ENCODE data around the gene KCMF1. TPM values are rescaled to one million over a fixed set of nuclear protein-coding genes. Genes with fewer than 3 reads are reported as not detected.

The KCMF1 gene
- polyA plus RNA-seq, 2 of the 4 experiments (the other 2 are of a cell fraction) = 77.8 to 221 TPM

GRCh38 chr2:85032621-85033020 is 61.7 kb downstream of the KCMF1 start:
- peaks cover 14% of the 10 kb centered on the region for H3K4me1 ChIP-seq
- POLR2A ChIA-PET = no interaction called here
- TF ChIP-seq ZC3H11A (IDR thresholded peaks at IDR 0.05) (no peak), GATA3 (IDR thresholded peaks at IDR 0.05; ENCODE audit: borderline replicate concordance) (peak; percentile 18; the same call in 1 of the 2 replicates), ZSCAN20 (CRISPR knock-in tag; IDR thresholded peaks at IDR 0.05) (no peak), CBX8 (IDR thresholded peaks at IDR 0.05) (no peak), CHD2 (IDR thresholded peaks at IDR 0.05; ENCODE audit: low read length, partially characterized antibody) (no peak), FOSL2 (IDR thresholded peaks at IDR 0.05) (no peak), FOSL2 (CRISPR knock-in tag; IDR thresholded peaks at IDR 0.05) (0 out of 2 replicates have a peak, but pooled peaks have one; percentile 13), RCOR1 (IDR thresholded peaks at IDR 0.05; ENCODE audit: low read depth, low read length) (no peak), HDAC2 (IDR thresholded peaks at IDR 0.05) (no peak), CBX2 (IDR thresholded peaks at IDR 0.05; ENCODE audit: borderline replicate concordance, low read depth) (no peak), MAFK (IDR thresholded peaks at IDR 0.05; ENCODE audit: partially characterized antibody) (no peak)
- TF ChIP-seq, protein P1, sequence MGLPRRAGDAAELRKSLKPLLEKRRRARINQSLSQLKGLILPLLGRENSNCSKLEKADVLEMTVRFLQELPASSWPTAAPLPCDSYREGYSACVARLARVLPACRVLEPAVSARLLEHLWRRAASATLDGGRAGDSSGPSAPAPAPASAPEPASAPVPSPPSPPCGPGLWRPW (IDR thresholded peaks at IDR 0.05) = no peak
- peak overlapping the region; percentile 5; the same call in 1 of the 3 replicates for H3K4me2 ChIP-seq
- H3K9me3 ChIP-seq = no peaks in the 10 kb centered on the region
- CTCF ChIA-PET = interaction anchor here (0.9 to 1.9 kb wide), 5 partner anchors 13 to 257 kb away, joined by 3 to 7 read pairs (median 4); no protein-coding TSS in a partner anchor
- FAIRE-seq = no peak
- no peak overlapping the region for H3K4me3 ChIP-seq
- DNase-seq (ENCODE audit: low read depth in 1 of 2, low spot score in 1 of 2) = peak in 1 of 2 experiments; percentile 66
- whole genome bisulfite sequencing (ENCODE audit: missing lambda C conversion rate) = 62% methylated on average over 5 of the region's 5 CpGs
- ATAC-seq = peak in 1 of 2 experiments; percentile 70; a peak in 3 of 6 replicates
- no peak overlapping the region for H3K27ac ChIP-seq

DNA sequence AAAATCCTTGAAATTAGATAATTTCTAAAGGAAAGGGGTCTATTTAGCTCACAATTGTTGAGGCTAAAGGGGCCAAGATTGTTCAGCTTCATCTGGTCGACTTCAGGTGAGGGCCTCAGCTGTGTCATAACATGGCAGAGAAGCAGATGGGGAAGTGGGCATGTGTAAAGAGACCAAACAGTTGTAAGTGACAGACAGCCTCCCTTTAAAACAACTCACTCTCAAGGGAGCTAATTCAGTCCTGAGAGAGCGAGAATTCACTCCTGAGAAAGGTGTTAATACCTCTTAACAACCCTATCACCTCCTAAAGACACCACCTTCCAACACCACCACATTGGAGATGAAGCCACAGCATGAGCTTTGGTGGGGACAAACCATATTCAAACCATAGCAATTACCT is 62.4 kb downstream of the KCMF1 start:
- no peak for TF ChIP-seq RARB (CRISPR knock-in tag; IDR thresholded peaks at IDR 0.05)
- TF ChIP-seq CHD4 (IDR thresholded peaks at IDR 0.05; ENCODE audit: borderline replicate concordance) = no peak
- TF ChIP-seq RFX5 (IDR thresholded peaks at IDR 0.05) = no peak
- TF ChIP-seq BHLHE40 (IDR thresholded peaks at IDR 0.05; ENCODE audit: low read depth, low read length) = no peak
- TF ChIP-seq FOXS1 (CRISPR knock-in tag; IDR thresholded peaks at IDR 0.05) = no peak
- no peak for TF ChIP-seq MAFK (IDR thresholded peaks at IDR 0.05; ENCODE audit: partially characterized antibody)
- TF ChIP-seq CTCF (IDR thresholded peaks at IDR 0.05) = no peak
- no peak for TF ChIP-seq HEYL (CRISPR knock-in tag; IDR thresholded peaks at IDR 0.05)
- TF ChIP-seq PBX3 (IDR thresholded peaks at IDR 0.05) = no peak
- TF ChIP-seq GATA3 (IDR thresholded peaks at IDR 0.05; ENCODE audit: borderline replicate concordance) = no peak
- TF ChIP-seq RCOR1 (IDR thresholded peaks at IDR 0.05; ENCODE audit: low read depth, low read length) = no peak
- TF ChIP-seq TFCP2L1 (CRISPR knock-in tag; IDR thresholded peaks at IDR 0.05) = no peak
- no peak for TF ChIP-seq HOXA7 (CRISPR knock-in tag; IDR thresholded peaks at IDR 0.05)
- TF ChIP-seq ZNF302 (CRISPR knock-in tag; IDR thresholded peaks at IDR 0.05) = no peak
- ChIA-PET CTCF (interaction anchor here (0.6 to 1.9 kb wide), 6 partner anchors 19 to 256 kb away, joined by 3 to 7 read pairs (median 3); no protein-coding TSS in a partner anchor), POLR2A (no interaction called here)
- H3K4me3 ChIP-seq = no peak overlapping the region
- peaks cover 14% of the 10 kb centered on the region for H3K4me1 ChIP-seq
- no peak overlapping the region for H3K27ac ChIP-seq
- no peaks in the 10 kb centered on the region for H3K9me3 ChIP-seq
- WGBS (ENCODE audit: missing lambda C conversion rate) = 96% methylated on average over 2 of the region's 2 CpGs
- ATAC-seq (no peak), DNase-seq (ENCODE audit: low read depth in 1 of 2, low spot score in 1 of 2) (no peak), FAIRE-seq (no peak)
- no peak overlapping the region for H3K4me2 ChIP-seq

- POLR2A ChIA-PET = interaction anchor here (0.6 kb wide), 1 partner anchor 35 kb away, joined by 3 read pairs; no protein-coding TSS in a partner anchor
- no peak for FAIRE-seq
These were observed 63.2 kb downstream of the KCMF1 start for GRCh38 chr2:85034158-85034557.

More at GRCh38 chr2:85034158-85034557, 63.2 kb downstream of the KCMF1 start:
- 94% methylated on average over 2 of the region's 2 CpGs for WGBS (ENCODE audit: missing lambda C conversion rate)
- CTCF ChIA-PET = interaction anchor here (0.6 to 2.6 kb wide), 8 partner anchors 18 to 264 kb away, joined by 3 to 12 read pairs (median 3); no protein-coding TSS in a partner anchor
- no peak for ATAC-seq
- no peak for DNase-seq (ENCODE audit: low read depth in 1 of 2, low spot score in 1 of 2)
- no peaks in the 10 kb centered on the region for H3K9me3 ChIP-seq
- H3K4me2 ChIP-seq = no peak overlapping the region
- peaks cover 14% of the 10 kb centered on the region for H3K4me1 ChIP-seq
- TF ChIP-seq, protein P2, sequence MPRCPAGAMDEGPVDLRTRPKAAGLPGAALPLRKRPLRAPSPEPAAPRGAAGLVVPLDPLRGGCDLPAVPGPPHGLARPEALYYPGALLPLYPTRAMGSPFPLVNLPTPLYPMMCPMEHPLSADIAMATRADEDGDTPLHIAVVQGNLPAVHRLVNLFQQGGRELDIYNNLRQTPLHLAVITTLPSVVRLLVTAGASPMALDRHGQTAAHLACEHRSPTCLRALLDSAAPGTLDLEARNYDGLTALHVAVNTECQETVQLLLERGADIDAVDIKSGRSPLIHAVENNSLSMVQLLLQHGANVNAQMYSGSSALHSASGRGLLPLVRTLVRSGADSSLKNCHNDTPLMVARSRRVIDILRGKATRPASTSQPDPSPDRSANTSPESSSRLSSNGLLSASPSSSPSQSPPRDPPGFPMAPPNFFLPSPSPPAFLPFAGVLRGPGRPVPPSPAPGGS (IDR thresholded peaks at IDR 0.05) = no peak
- H3K4me3 ChIP-seq = no peak overlapping the region
- no peak overlapping the region for H3K27ac ChIP-seq
